Right ventricle myocardium superior (tissue), 1 donor: Measurements from ENCODE around the gene OR10H4. TPM values are rescaled to one million over a fixed set of nuclear protein-coding genes. Genes with fewer than 3 reads are reported as not detected.
"Not testable (repeated sequence)": the region's sequence is repeated elsewhere in the genome, so short reads cannot be mapped to it uniquely, and the experiment has no call there.

Experiments used
- ATAC-seq: fragments of 200-7000 bp; cut with Tn5 transposase; one replicate; pipeline ENCODE4 v1.9.1; 2020; ENCODE audit warnings: mild to moderate bottlenecking; ENCODE audit not compliant: poor library complexity
- DNase-seq: peaks from one replicate; pipeline ENCODE4 v3.0.0-alpha.2; 2020
- intact Hi-C: fragments of 100-400 bp; cut with DNase I; formaldehyde crosslinking; loops from one replicate; pipeline ENCODE4 v1.11.2; 2022
- long read RNA-seq: library from polyadenylated mRNA; unstranded; transcript quantifications from one replicate; pipeline ENCODE4 v2.0.0, GENCODE V29; 2021
- total RNA-seq: library from RNA; stranded (reverse); fragmentation: NEBNext Ultra II Directional; extraction: Animal tissue kit (Norgen Biotek cat#: 25700); gene quantifications from one replicate; pipeline ENCODE4 v1.2.1, GENCODE V29; 2021
- donor health status: DM: no; HTN: yes; CAD: no; lungs with severe emphysema.

The OR10H4 gene
- total RNA-seq: not detected
- long read RNA-seq: 0 reads

GRCh38 chr19:15948223-15949058, at the start of gene OR10H4:
Gene OR10H4 (plus strand): TSS chr19:15949008. CDS start chr19:15949008, 0 bp downstream.
- ATAC-seq (no peak), DNase-seq (no peak)
- intact Hi-C loops: no loop called here

- ATAC-seq, intact Hi-C loops, DNase-seq: not testable (repeated sequence)
These were observed 49.2 kb upstream of the OR10H4 start for GRCh38 chr19:15899561-15899960.

- ATAC-seq, intact Hi-C loops, DNase-seq: not testable (repeated sequence)
These were observed 48.8 kb upstream of the OR10H4 start for GRCh38 chr19:15900032-15900431.

GRCh38 chr19:15900504-15900903, 48.3 kb upstream of the OR10H4 start:
- ATAC-seq (no peak), DNase-seq (no peak)
- intact Hi-C loops: no loop called here

GRCh38 chr19:15902254-15902653, 46.6 kb upstream of the OR10H4 start:
- ATAC-seq: no peak
- DNase-seq: no peak
- intact Hi-C loops: no loop called here

- DNase-seq, intact Hi-C loops, ATAC-seq: not testable (repeated sequence)
These were observed 45.9 kb upstream of the OR10H4 start for GRCh38 chr19:15902898-15903297.

GRCh38 chr19:15905026-15905425, 43.8 kb upstream of the OR10H4 start:
- no peak for DNase-seq
- no peak for ATAC-seq
- intact Hi-C loops: loop anchor here (5.0 kb wide), 1 partner anchor 193 kb away; no protein-coding TSS in a partner anchor

GRCh38 chr19:15911599-15912235, 37.1 kb upstream of the OR10H4 start:
- intact Hi-C loops: no loop called here
- no peak for DNase-seq
- ATAC-seq: no peak

GRCh38 chr19:15913384-15913783, 35.4 kb upstream of the OR10H4 start:
- intact Hi-C loops: no loop called here
- ATAC-seq: no peak
- DNase-seq: no peak

- no peak for DNase-seq
- intact Hi-C loops: no loop called here
- ATAC-seq: no peak
These were observed 35.0 kb upstream of the OR10H4 start for GRCh38 chr19:15913830-15914229.

GRCh38 chr19:15915109-15915508, 33.7 kb upstream of the OR10H4 start:
- intact Hi-C loops: no loop called here
- ATAC-seq (no peak), DNase-seq (no peak)

GRCh38 chr19:15919243-15919642, 29.6 kb upstream of the OR10H4 start:
- ATAC-seq (no peak), DNase-seq (no peak)
- intact Hi-C loops: no loop called here

GRCh38 chr19:15922021-15922420, 26.8 kb upstream of the OR10H4 start:
- DNase-seq: no peak
- intact Hi-C loops: no loop called here
- ATAC-seq: no peak

- no peak for DNase-seq
- intact Hi-C loops: no loop called here
- no peak for ATAC-seq
These were observed 25.1 kb upstream of the OR10H4 start for GRCh38 chr19:15923702-15924101.

- no peak for DNase-seq
- intact Hi-C loops: no loop called here
These were observed 22.3 kb upstream of the OR10H4 start for GRCh38 chr19:15926484-15926883.

GRCh38 chr19:15928321-15928720, 20.5 kb upstream of the OR10H4 start:
- intact Hi-C loops: no loop called here
- ATAC-seq (no peak), DNase-seq (no peak)

More at GRCh38 chr19:15926484-15926883, 22.3 kb upstream of the OR10H4 start:
- no peak for ATAC-seq

- intact Hi-C loops, DNase-seq, ATAC-seq: not testable (repeated sequence)
These were observed 15.0 kb upstream of the OR10H4 start for GRCh38 chr19:15933761-15934331.

GRCh38 chr19:15934332-15935078, 14.3 kb upstream of the OR10H4 start, which contains the start of gene CYP4F11:
Gene CYP4F11 (minus strand): TSS chr19:15934529. CDS start chr19:15934408, 121 bp downstream.
- ATAC-seq: peak; percentile 97
- intact Hi-C loops: no loop called here
- peak; percentile 78 for DNase-seq
